ENCODE measurements around the gene RASD1.

Gene RASD1

GRCh38 chr17:17527534-17527933 is 31.3 kb upstream of the RASD1 start:
- DNase-seq (ENCODE audit: low read depth, low spot score), result no peak

- no peak for DNase-seq (ENCODE audit: low read depth, low spot score)
These were observed 30.2 kb upstream of the RASD1 start for GRCh38 chr17:17526369-17526768.

GRCh38 chr17:17525956-17526355 is 29.8 kb upstream of the RASD1 start:
- DNase-seq (ENCODE audit: low read depth, low spot score), result no peak

- no peak for DNase-seq (ENCODE audit: low read depth, low spot score)
These were observed 29.1 kb upstream of the RASD1 start for GRCh38 chr17:17525311-17525710.

- DNase-seq (ENCODE audit: low read depth, low spot score), result no peak
These were observed 27.7 kb upstream of the RASD1 start for GRCh38 chr17:17523731-17524490.

- peak; percentile 55 for DNase-seq (ENCODE audit: low read depth, low spot score)
These were observed 27.0 kb upstream of the RASD1 start for GRCh38 chr17:17523001-17523730.

DNA sequence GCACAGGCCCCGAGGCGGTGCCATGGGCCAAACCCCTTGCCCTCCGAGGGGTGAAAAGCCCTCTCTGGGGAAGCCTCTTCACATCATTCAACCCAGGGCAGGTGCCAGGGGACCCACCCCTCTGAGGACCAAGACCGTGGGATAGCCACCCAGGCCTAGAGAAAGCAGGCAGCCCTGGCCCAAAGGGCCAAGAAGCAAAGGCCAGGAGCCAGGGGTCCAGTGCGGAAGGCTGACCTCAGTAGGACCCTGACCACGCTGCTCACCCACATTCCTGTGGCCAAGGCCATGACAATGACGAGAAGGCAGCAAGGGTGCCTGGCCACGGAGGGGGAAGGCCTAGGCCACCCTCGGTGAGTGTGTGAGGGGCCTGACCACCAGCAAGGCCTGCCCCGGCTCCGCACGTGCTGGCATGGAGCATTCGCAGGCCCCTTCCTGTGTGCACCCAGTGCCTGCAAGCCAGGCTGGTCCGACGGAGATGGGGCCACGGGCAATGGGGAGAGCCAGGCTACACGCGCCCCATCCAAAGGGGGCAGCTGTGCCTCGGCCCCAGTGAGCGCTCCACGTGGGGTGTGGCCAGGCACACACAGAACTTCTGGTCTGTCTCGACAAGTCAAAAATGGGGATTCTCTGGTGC is 24.5 kb upstream of the RASD1 start:
- DNase-seq (ENCODE audit: low read depth, low spot score), result no peak

DNA sequence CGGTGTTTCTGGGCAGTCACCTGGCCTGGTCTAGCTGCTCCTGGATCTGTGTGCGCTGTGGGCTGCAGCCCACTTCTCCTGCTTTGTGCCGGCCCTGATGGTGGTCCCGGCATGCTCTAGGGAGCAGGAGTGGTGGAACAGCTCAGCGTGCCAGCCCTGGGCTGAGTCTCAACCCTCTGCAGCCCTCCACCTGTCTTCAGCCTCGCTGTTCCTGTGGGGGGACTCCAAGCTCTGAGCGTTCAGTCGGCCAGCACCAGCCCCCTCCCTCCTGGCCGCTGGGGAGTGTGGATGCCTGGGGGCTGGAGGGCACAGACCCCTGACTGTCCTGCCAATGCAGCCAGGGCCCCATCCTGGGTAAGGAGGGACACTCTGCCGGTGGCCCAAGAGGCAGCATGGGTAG is 23.7 kb upstream of the RASD1 start:
- DNase-seq (ENCODE audit: low read depth, low spot score), result no peak

DNA sequence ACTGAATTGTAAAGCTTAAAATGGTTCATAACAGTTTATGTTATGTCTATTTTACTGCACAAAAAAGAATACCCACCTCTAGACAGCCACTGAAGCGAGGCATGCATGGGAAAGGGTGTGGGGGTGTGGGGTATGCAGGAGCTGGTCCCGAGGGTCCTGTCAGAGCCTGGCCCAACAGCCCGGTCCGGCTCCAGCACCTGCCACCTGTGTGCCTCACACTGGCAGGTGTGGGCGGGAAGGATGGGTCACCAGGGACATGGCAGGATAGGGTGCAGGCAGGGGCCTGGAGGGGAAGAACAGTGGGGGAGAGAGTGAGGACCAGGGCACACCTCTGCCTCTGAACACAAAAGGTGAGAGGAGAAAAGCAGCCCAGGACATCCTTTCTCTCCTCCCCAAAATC is 22.8 kb upstream of the RASD1 start:
- DNase-seq (ENCODE audit: low read depth, low spot score), result no peak

- no peak for DNase-seq (ENCODE audit: low read depth, low spot score)
These were observed 21.8 kb upstream of the RASD1 start for GRCh38 chr17:17518014-17518413.

DNA sequence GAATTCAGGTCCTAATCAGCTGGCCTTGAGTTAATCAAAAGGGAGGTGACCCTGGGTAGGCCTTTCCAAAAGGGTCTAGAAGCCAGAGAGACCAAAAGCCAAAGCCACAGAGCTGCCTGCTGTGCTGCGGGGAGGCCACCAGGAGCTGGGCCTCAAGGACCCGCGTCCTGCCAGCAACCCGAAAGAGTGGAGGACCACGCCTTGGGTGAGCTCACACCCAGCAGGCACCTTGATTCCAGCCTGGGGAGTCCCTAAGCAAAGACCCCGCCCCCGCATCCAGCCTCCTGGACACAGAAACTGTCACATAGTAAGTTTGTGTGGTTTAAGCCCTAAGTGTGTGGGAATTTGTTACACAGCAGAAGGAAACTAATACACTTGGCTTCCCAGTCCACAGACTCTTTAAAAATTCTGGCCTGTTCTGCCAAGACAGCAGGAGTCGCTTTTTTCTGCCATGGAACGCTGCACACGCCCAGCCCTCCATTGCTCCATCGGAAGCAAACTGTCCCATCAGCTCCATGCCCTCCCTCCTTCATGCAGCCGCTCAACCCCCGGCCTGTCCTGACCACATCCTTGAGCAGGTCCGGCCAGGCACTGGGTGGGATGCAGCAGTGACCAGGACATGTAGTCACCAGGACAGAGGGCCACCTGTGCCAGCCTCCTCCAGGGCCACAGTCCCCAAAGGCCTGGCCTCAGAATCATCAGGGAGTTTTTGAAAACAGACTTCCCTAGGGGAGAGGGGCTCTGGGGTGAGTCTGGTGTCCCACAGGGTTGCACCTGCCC is 20.9 kb upstream of the RASD1 start:
- no peak for DNase-seq (ENCODE audit: low read depth, low spot score)

GRCh38 chr17:17515934-17516930 is 20.0 kb upstream of the RASD1 start:
- peak; percentile 71 for DNase-seq (ENCODE audit: low read depth, low spot score)

DNA sequence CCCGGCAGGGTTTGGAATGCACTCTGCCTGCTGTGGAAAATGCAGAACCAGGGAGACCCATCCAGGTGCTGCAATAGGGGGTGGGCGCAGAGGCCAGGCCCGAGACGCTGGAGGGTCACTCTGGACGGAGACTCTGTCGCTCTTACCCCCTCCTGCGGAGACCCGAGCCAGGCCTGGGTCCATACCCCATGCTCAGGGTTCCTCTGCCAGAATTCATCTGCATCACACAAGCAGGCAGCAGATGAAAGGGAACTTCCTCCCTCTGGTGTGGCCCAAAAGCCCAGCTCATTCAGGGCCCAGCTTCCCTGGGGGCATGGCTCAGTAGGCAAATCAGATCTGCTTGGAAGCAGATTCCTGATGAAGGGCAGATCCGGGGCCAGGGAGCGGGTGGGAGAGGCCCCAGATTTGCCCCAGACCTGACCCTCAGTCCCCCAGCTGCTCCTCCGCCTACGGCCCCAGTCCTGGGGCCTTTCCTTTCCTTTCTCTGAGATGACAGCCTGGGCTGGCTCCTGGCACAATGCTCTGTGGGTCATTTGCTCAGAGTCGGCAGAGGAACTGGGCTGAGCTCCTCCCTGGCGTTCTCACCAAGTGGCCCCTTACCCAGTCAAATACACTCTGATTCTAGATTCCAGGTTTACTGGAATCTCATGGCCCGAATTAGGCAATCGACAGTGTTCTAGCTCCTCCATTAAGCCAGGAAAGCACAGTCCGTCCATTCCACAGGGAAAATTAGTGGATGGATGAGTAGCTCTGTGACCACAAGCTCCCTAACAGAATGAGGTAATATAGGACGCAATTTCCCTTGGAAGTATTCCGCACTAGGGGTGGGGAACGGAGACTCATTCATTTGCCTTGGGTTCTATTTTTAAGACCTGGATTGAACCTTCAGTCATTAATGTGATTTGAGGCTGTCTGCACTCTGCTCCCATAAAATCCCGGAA is 19.1 kb upstream of the RASD1 start:
- peak; percentile 90 for DNase-seq (ENCODE audit: low read depth, low spot score)

GRCh38 chr17:17514361-17514992 is 18.3 kb upstream of the RASD1 start:
- no peak for DNase-seq (ENCODE audit: low read depth, low spot score)

DNA sequence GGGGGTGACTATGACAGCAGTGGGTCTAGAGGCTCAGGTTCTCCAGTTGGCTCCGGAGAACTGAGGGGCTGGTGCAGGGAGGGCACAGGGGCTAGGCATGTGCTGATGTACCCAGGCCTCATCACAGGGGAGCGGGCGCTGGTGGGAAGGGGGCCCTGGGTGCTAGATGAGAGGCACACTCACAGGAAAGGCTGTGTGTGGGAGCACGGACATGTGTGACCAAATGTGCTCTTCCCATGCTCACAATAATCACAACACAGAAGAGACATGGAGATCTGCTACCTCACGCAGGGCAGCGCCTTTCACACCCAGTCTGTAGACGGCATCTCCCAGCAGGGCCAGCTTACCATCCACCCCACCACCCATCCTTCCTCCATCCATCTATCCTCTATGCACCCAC is 17.4 kb upstream of the RASD1 start:
- DNase-seq (ENCODE audit: low read depth, low spot score), result no peak

- no peak for DNase-seq (ENCODE audit: low read depth, low spot score)
These were observed 16.7 kb upstream of the RASD1 start for GRCh38 chr17:17512866-17513265.

GRCh38 chr17:17511881-17512858 is 16.0 kb upstream of the RASD1 start:
- peak; percentile 99 for DNase-seq (ENCODE audit: low read depth, low spot score)

GRCh38 chr17:17511293-17511741 is 15.1 kb upstream of the RASD1 start:
- peak; percentile 19 for DNase-seq (ENCODE audit: low read depth, low spot score)
